ENCODE measurements around the gene NUTF2.
A peak's percentile ranks its signal among the peaks of the same experiment; 100 is the strongest.

- TF ChIP-seq CTCF (IDR thresholded peaks at IDR 0.05) (peak in 5 of 6 experiments; percentile 68 to 83 (median 77)), POLR2A (IDR thresholded peaks at IDR 0.05) (no peak)
Measured at GRCh38 chr16:67883872-67884261, 37.1 kb downstream of the NUTF2 start.

All from Peyer's patch (tissue), 4 donors.